Keratinocyte (primary cell): ENCODE data around the gene PFKFB4.

Experiments
- EZH2 ChIP-seq: IDR thresholded peaks from one replicate; pipeline ENCODE4 v1.6.1; 2012; ENCODE audit warnings: inconsistent platforms, mild to moderate bottlenecking, low read length, moderate library complexity
- TF ChIP-seq, protein P1 (sequence below), 3 experiments: IDR thresholded peaks in 1 of 3; conservative IDR thresholded peaks in 1 of 3; optimal IDR thresholded peaks in 1 of 3; 2 replicates in 2 of 3; 3 replicates in 1 of 3; pipeline versions ENCODE3 to v1.5.1; 2011; ENCODE audit warnings: low read length in 3 of 3, mild to moderate bottlenecking in 3 of 3, moderate library complexity in 2 of 3, control low read depth in 1 of 3, inconsistent platforms in 1 of 3; ENCODE audit not compliant: insufficient read depth in 2 of 3; ENCODE audit errors: extremely low read depth in 1 of 3

DNA sequence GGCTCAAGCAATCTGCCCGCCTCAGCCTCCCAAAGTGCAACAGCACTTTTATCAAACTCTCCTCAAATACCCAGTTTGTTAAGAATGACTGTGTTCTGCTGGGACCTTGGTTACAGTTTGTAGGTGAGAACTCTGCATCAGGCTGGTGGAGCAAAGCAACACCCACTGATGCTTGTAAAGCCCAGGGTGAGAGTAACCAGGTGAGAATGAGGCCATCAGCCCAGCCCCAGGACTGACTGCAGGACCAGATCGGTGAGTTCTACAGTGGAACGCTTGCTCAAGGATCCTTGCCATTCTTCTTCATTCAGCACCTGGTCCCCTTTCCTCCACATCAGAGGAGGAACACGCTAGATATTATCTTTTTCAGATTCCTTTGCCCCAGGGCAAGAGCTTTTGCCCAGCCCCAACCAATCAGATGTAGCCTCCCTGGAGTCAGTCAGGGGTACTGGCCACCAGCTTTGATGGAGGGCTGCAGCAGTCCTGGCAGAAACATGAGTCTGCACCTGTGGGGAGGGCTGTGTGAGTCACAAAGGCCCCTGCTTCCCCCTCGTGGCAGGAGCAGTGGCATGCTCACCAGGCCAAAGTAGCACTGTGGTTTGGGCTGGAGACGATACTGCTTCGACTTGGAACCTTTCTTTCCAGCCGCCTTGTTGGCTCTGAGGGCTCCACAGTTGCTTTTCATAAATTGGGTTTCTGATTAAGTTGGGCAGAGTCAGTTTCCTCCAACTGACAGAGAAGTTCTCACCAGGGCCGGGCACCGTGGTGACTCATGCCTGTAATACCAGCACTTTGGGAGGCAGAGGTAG, 49.1 kb downstream of the PFKFB4 start:
- TF ChIP-seq, protein P1, sequence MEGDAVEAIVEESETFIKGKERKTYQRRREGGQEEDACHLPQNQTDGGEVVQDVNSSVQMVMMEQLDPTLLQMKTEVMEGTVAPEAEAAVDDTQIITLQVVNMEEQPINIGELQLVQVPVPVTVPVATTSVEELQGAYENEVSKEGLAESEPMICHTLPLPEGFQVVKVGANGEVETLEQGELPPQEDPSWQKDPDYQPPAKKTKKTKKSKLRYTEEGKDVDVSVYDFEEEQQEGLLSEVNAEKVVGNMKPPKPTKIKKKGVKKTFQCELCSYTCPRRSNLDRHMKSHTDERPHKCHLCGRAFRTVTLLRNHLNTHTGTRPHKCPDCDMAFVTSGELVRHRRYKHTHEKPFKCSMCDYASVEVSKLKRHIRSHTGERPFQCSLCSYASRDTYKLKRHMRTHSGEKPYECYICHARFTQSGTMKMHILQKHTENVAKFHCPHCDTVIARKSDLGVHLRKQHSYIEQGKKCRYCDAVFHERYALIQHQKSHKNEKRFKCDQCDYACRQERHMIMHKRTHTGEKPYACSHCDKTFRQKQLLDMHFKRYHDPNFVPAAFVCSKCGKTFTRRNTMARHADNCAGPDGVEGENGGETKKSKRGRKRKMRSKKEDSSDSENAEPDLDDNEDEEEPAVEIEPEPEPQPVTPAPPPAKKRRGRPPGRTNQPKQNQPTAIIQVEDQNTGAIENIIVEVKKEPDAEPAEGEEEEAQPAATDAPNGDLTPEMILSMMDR (optimal IDR thresholded peaks at IDR 0.05 in 1 of 3, IDR thresholded peaks at IDR 0.05 in 1 of 3, conservative IDR thresholded peaks at IDR 0.05 in 1 of 3; ENCODE audit: extremely low read depth in 1 of 3, insufficient read depth in 2 of 3, low read length in 3 of 3), result peak in 2 of 3 experiments; percentile 46 to 65
- TF ChIP-seq EZH2, result no peak
